Peyer's patch (tissue), 4 donors: Measurements from ENCODE around the gene ASB15. TPM values are rescaled to one million over a fixed set of nuclear protein-coding genes. Genes with fewer than 3 reads are reported as not detected.

ENCODE experiments used
- DNase-seq, 3 donors: peaks; one replicate each; pipeline ENCODE4 v3.0.0-alpha.2; 2017 to 2019
- H3K27ac ChIP-seq, 4 donors: fragments of 200-600 bp; sonication (generic); one replicate each; pipeline ENCODE4 v1.5.1; 2016 to 2019
- H3K27me3 ChIP-seq, 2 donors: fragments of 200-600 bp; sonication (generic); one replicate each; pipeline ENCODE4 v1.5.1; 2019
- H3K36me3 ChIP-seq, 3 donors: fragments of 200-600 bp; sonication (generic); one replicate each; pipeline ENCODE4 v1.5.1; 2016 to 2019
- H3K4me1 ChIP-seq, 4 donors: fragments of 200-600 bp; sonication (generic); one replicate each; pipeline ENCODE4 v1.5.1; 2016 to 2019
- H3K4me3 ChIP-seq, 4 donors: fragments of 200-600 bp; sonication (generic); 1 replicate in 3 of 4; 2 replicates in 1 of 4; pipeline ENCODE4 v1.5.1; 2016 to 2019; ENCODE audit warnings: mild to moderate bottlenecking in 1 of 4
- H3K9me3 ChIP-seq, 4 donors: fragments of 200-600 bp; sonication (generic); one replicate each; pipeline ENCODE4 v1.5.1; 2016 to 2019; ENCODE audit warnings: mild to moderate bottlenecking in 1 of 4
- POLR2A ChIP-seq, 2 donors: fragments of 450-650 bp; IDR thresholded peaks; one replicate each; pipeline ENCODE4 v1.5.1; 2017; ENCODE audit warnings: antibody characterized with exemption in 2 of 2, mild to moderate bottlenecking in 2 of 2, moderate library complexity in 2 of 2
- total RNA-seq, 4 donors: library from RNA; depleted of rRNA; stranded (reverse); fragments of >200 nt; gene quantifications; one replicate each; pipeline ENCODE4 v1.1.0, GENCODE V29; 2016
- TF ChIP-seq, protein P1 (sequence below), 6 experiments: fragments of 450-650 bp in 4 of 6; fragments of 200-600 bp in 2 of 6; sonication (generic) in 1 of 6; IDR thresholded peaks; one replicate each; pipeline ENCODE4 v1.5.1; 2017 to 2019; ENCODE audit warnings: antibody characterized with exemption in 6 of 6, mild to moderate bottlenecking in 3 of 6, moderate library complexity in 1 of 6

The ASB15 gene
- total RNA-seq, 4 donors from 2014 or later: not detected

DNA sequence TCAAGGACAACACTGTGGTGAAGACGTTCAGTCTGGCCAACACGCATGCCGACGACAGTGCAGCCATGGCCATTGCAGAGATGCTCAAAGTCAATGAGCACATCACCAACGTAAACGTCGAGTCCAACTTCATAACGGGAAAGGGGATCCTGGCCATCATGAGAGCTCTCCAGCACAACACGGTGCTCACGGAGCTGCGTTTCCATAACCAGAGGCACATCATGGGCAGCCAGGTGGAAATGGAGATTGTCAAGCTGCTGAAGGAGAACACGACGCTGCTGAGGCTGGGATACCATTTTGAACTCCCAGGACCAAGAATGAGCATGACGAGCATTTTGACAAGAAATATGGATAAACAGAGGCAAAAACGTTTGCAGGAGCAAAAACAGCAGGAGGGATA, 60.7 kb downstream of the ASB15 start:
- Histone ChIP-seq H3K27ac (no peak overlapping the region), H3K36me3 (no peaks in the 10 kb centered on the region), H3K4me3 (no peak overlapping the region), H3K27me3 (no peaks in the 10 kb centered on the region), H3K9me3 (no peaks in the 10 kb centered on the region), H3K4me1 (peaks cover 0 to 8% (median 0%) of the 10 kb centered on the region in 4 donors)
- no peak for DNase-seq
- TF ChIP-seq, protein P1, sequence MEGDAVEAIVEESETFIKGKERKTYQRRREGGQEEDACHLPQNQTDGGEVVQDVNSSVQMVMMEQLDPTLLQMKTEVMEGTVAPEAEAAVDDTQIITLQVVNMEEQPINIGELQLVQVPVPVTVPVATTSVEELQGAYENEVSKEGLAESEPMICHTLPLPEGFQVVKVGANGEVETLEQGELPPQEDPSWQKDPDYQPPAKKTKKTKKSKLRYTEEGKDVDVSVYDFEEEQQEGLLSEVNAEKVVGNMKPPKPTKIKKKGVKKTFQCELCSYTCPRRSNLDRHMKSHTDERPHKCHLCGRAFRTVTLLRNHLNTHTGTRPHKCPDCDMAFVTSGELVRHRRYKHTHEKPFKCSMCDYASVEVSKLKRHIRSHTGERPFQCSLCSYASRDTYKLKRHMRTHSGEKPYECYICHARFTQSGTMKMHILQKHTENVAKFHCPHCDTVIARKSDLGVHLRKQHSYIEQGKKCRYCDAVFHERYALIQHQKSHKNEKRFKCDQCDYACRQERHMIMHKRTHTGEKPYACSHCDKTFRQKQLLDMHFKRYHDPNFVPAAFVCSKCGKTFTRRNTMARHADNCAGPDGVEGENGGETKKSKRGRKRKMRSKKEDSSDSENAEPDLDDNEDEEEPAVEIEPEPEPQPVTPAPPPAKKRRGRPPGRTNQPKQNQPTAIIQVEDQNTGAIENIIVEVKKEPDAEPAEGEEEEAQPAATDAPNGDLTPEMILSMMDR (IDR thresholded peaks at IDR 0.05): no peak
- no peak for TF ChIP-seq POLR2A (IDR thresholded peaks at IDR 0.05)

GRCh38 chr7:123662755-123663154, 61.1 kb downstream of the ASB15 start:
- Histone ChIP-seq H3K27me3 (no peaks in the 10 kb centered on the region), H3K4me1 (peaks cover 0 to 8% (median 0%) of the 10 kb centered on the region in 4 donors), H3K4me3 (no peak overlapping the region), H3K36me3 (no peaks in the 10 kb centered on the region), H3K27ac (no peak overlapping the region), H3K9me3 (no peaks in the 10 kb centered on the region)
- TF ChIP-seq POLR2A (IDR thresholded peaks at IDR 0.05): no peak
- TF ChIP-seq, protein P1 (IDR thresholded peaks at IDR 0.05): no peak
- no peak for DNase-seq

- H3K4me1 ChIP-seq: peaks cover 0 to 7% (median 0%) of the 10 kb centered on the region in 4 donors
- H3K27me3 ChIP-seq: no peaks in the 10 kb centered on the region
- no peaks in the 10 kb centered on the region for H3K36me3 ChIP-seq
- H3K4me3 ChIP-seq: no peak overlapping the region
- TF ChIP-seq, protein P1 (IDR thresholded peaks at IDR 0.05): no peak
- TF ChIP-seq POLR2A (IDR thresholded peaks at IDR 0.05): no peak
- no peaks in the 10 kb centered on the region for H3K9me3 ChIP-seq
- H3K27ac ChIP-seq: no peak overlapping the region
- no peak for DNase-seq
Observed at GRCh38 chr7:123663200-123663599, 61.6 kb downstream of the ASB15 start.

DNA sequence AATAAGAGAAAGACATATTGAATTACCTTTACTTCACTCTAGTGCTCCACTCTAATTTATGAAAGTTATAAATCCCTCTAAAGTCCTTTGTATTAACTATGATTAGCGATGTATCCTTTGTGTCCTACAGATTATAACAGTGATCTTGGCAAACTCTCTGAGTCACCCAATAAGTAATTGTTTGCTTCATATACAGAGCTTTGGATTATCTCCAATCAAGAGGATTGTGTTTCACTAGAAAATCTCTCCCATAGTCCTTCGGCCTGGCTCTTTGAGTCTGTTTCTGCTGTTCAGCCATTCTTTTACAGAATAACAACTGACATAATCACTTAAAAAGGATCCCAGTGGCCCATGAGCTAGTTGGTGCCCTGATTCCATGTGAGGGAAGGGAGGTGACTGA, 63.5 kb downstream of the ASB15 start:
- Histone ChIP-seq H3K4me1 (no peaks in the 10 kb centered on the region), H3K36me3 (no peaks in the 10 kb centered on the region), H3K27ac (no peak overlapping the region), H3K27me3 (no peaks in the 10 kb centered on the region), H3K4me3 (no peak overlapping the region), H3K9me3 (no peaks in the 10 kb centered on the region)
- no peak for DNase-seq
- TF ChIP-seq, protein P1 (IDR thresholded peaks at IDR 0.05): no peak
- TF ChIP-seq POLR2A (IDR thresholded peaks at IDR 0.05): no peak

DNA sequence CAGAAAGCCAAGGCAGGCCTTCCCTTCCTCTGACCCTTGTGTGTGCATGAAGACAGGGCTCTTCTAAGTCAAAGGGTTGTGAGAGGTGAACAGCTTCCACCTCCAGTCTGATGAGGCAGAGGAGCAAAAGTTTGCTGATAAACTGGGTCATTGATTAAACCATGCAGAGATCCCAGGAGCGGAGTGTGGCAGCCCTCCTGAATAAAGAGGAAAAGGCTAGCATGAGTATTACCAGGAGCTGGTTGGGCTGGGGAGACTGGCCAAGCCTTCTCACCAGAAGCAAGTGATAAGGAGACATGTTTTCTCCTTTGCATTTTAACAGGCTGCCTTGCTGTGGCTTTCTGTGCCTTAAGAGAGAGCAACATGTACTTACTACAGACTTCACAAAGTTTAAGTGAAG, 64.3 kb downstream of the ASB15 start:
- Histone ChIP-seq H3K27me3 (no peaks in the 10 kb centered on the region), H3K9me3 (no peaks in the 10 kb centered on the region), H3K36me3 (no peaks in the 10 kb centered on the region), H3K4me3 (no peak overlapping the region), H3K4me1 (no peaks in the 10 kb centered on the region), H3K27ac (no peak overlapping the region)
- TF ChIP-seq, protein P1 (IDR thresholded peaks at IDR 0.05): no peak
- no peak for TF ChIP-seq POLR2A (IDR thresholded peaks at IDR 0.05)
- no peak for DNase-seq

- no peaks in the 10 kb centered on the region for H3K36me3 ChIP-seq
- no peaks in the 10 kb centered on the region for H3K27me3 ChIP-seq
- no peak for TF ChIP-seq POLR2A (IDR thresholded peaks at IDR 0.05)
- TF ChIP-seq, protein P1 (IDR thresholded peaks at IDR 0.05): no peak
- DNase-seq: no peak
- no peak overlapping the region for H3K27ac ChIP-seq
- H3K4me3 ChIP-seq: no peak overlapping the region
- H3K4me1 ChIP-seq: no peaks in the 10 kb centered on the region
- no peaks in the 10 kb centered on the region for H3K9me3 ChIP-seq
Observed at GRCh38 chr7:123666492-123666891, 64.9 kb downstream of the ASB15 start.
